Measurements from ENCODE around the gene MBNL3. TPM values are rescaled to one million over a fixed set of nuclear protein-coding genes. Genes with fewer than 3 reads are reported as not detected.

The MBNL3 gene
- total RNA-seq, 1 donor from 2014 or later: 21.8 TPM

- TF ChIP-seq, protein P1, sequence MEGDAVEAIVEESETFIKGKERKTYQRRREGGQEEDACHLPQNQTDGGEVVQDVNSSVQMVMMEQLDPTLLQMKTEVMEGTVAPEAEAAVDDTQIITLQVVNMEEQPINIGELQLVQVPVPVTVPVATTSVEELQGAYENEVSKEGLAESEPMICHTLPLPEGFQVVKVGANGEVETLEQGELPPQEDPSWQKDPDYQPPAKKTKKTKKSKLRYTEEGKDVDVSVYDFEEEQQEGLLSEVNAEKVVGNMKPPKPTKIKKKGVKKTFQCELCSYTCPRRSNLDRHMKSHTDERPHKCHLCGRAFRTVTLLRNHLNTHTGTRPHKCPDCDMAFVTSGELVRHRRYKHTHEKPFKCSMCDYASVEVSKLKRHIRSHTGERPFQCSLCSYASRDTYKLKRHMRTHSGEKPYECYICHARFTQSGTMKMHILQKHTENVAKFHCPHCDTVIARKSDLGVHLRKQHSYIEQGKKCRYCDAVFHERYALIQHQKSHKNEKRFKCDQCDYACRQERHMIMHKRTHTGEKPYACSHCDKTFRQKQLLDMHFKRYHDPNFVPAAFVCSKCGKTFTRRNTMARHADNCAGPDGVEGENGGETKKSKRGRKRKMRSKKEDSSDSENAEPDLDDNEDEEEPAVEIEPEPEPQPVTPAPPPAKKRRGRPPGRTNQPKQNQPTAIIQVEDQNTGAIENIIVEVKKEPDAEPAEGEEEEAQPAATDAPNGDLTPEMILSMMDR (conservative IDR thresholded peaks at IDR 0.05): no peak
- Mint-ChIP-seq H3K36me3 (ENCODE audit: low read depth) (no peaks in the 10 kb centered on the region), H3K27ac (ENCODE audit: unreplicated experiment) (no peak overlapping the region)
Measured at GRCh38 chrX:132520213-132520612, 31.4 kb upstream of the MBNL3 start.

GRCh38 chrX:132518401-132518800 lies 29.6 kb upstream of the MBNL3 start:
- Mint-ChIP-seq H3K9me3 (no peaks in the 10 kb centered on the region), H3K27me3 (ENCODE audit: low read depth) (peaks cover 2% of the 10 kb centered on the region), H3K27ac (ENCODE audit: unreplicated experiment) (no peak overlapping the region), H3K4me1 (no peaks in the 10 kb centered on the region), H3K4me3 (no peak overlapping the region), H3K36me3 (ENCODE audit: low read depth) (no peaks in the 10 kb centered on the region)
- no peak for DNase-seq (ENCODE audit: low read depth, low spot score)
- TF ChIP-seq, protein P1 (conservative IDR thresholded peaks at IDR 0.05): no peak

More at GRCh38 chrX:132520213-132520612, 31.4 kb upstream of the MBNL3 start:
- no peak for DNase-seq (ENCODE audit: low read depth, low spot score)
- no peaks in the 10 kb centered on the region for H3K4me1 Mint-ChIP-seq
- peaks cover 2% of the 10 kb centered on the region for H3K27me3 Mint-ChIP-seq (ENCODE audit: low read depth)
- no peak overlapping the region for H3K4me3 Mint-ChIP-seq
- no peaks in the 10 kb centered on the region for H3K9me3 Mint-ChIP-seq

- DNase-seq (ENCODE audit: low read depth, low spot score): no peak
- Mint-ChIP-seq H3K4me3 (no peak overlapping the region), H3K27me3 (ENCODE audit: low read depth) (no peaks in the 10 kb centered on the region), H3K36me3 (ENCODE audit: low read depth) (no peaks in the 10 kb centered on the region), H3K4me1 (peaks cover 6% of the 10 kb centered on the region), H3K9me3 (no peaks in the 10 kb centered on the region), H3K27ac (ENCODE audit: unreplicated experiment) (no peak overlapping the region)
- TF ChIP-seq, protein P1 (conservative IDR thresholded peaks at IDR 0.05): no peak
Measured at GRCh38 chrX:132508834-132509233, 20.0 kb upstream of the MBNL3 start.

GRCh38 chrX:132505116-132505515 lies 16.3 kb upstream of the MBNL3 start:
- Mint-ChIP-seq H3K4me1 (peaks cover 6% of the 10 kb centered on the region), H3K27me3 (ENCODE audit: low read depth) (no peaks in the 10 kb centered on the region), H3K4me3 (no peak overlapping the region), H3K9me3 (no peaks in the 10 kb centered on the region), H3K36me3 (ENCODE audit: low read depth) (no peaks in the 10 kb centered on the region), H3K27ac (ENCODE audit: unreplicated experiment) (no peak overlapping the region)
- TF ChIP-seq, protein P1 (conservative IDR thresholded peaks at IDR 0.05): no peak
- DNase-seq (ENCODE audit: low read depth, low spot score): no peak

DNA sequence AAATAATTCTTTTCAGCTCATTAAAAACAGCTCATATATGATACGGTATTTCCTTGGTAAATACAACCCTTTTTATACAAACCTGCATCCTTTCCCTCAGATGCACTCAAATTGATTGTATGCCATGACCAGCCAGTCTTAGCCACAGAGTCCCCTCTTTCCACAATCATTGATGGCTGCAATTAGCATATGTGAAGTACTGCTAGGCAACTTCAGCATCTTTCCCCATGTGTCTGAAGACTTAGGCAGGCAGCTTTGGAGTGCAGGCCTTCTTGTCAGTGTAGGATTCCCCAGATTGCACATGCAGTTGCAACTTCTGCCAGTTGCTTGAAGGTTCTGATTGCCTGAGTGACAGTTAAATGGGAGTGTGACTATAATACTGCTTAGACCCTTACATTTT lies 15.6 kb upstream of the MBNL3 start:
- TF ChIP-seq, protein P1 (conservative IDR thresholded peaks at IDR 0.05): no peak
- H3K4me3 Mint-ChIP-seq: no peak overlapping the region
- DNase-seq (ENCODE audit: low read depth, low spot score): no peak
- no peaks in the 10 kb centered on the region for H3K36me3 Mint-ChIP-seq (ENCODE audit: low read depth)
- H3K9me3 Mint-ChIP-seq: no peaks in the 10 kb centered on the region
- H3K4me1 Mint-ChIP-seq: peaks cover 6% of the 10 kb centered on the region
- H3K27ac Mint-ChIP-seq (ENCODE audit: unreplicated experiment): no peak overlapping the region
- H3K27me3 Mint-ChIP-seq (ENCODE audit: low read depth): no peaks in the 10 kb centered on the region

- no peaks in the 10 kb centered on the region for H3K9me3 Mint-ChIP-seq
- no peak overlapping the region for H3K27ac Mint-ChIP-seq (ENCODE audit: unreplicated experiment)
- peaks cover 24% of the 10 kb centered on the region for H3K4me1 Mint-ChIP-seq
- no peaks in the 10 kb centered on the region for H3K27me3 Mint-ChIP-seq (ENCODE audit: low read depth)
- no peak for DNase-seq (ENCODE audit: low read depth, low spot score)
- H3K36me3 Mint-ChIP-seq (ENCODE audit: low read depth): no peaks in the 10 kb centered on the region
- no peak overlapping the region for H3K4me3 Mint-ChIP-seq
- TF ChIP-seq, protein P1 (conservative IDR thresholded peaks at IDR 0.05): no peak
Measured at GRCh38 chrX:132501606-132502005, 12.8 kb upstream of the MBNL3 start.
